ENCODE data around the gene TTC28. TPM values are rescaled to one million over a fixed set of nuclear protein-coding genes. Genes with fewer than 3 reads are reported as not detected.

The TTC28 gene
- total and polyA plus RNA-seq, 2 donors (not counting 1 experiment from before 2014, with no cell fraction given): 8.2 to 31.4 TPM

DNA sequence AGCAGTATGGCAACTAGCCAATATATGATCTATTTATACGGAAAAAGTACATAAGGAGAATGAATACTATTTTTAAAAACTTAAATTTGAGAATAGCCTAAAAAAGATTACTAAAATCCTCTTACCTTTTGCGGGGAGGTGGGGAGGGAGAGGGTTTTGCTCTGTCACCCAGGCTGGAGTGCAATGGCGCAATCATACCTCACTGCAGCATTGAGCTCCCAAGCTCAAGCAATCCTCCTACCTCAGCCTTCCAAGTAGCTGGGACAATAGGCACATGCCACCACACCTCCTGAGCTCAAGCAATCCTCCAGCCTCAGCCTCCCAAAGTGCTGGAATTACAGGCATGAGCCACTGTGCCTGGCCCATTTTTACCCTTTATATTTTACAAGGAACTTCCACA, 82.0 kb downstream of the TTC28 start:
- TF ChIP-seq EZH2 (IDR thresholded peaks at IDR 0.05; ENCODE audit: low read length, missing control alignments): no peak
- TF ChIP-seq, protein P1, sequence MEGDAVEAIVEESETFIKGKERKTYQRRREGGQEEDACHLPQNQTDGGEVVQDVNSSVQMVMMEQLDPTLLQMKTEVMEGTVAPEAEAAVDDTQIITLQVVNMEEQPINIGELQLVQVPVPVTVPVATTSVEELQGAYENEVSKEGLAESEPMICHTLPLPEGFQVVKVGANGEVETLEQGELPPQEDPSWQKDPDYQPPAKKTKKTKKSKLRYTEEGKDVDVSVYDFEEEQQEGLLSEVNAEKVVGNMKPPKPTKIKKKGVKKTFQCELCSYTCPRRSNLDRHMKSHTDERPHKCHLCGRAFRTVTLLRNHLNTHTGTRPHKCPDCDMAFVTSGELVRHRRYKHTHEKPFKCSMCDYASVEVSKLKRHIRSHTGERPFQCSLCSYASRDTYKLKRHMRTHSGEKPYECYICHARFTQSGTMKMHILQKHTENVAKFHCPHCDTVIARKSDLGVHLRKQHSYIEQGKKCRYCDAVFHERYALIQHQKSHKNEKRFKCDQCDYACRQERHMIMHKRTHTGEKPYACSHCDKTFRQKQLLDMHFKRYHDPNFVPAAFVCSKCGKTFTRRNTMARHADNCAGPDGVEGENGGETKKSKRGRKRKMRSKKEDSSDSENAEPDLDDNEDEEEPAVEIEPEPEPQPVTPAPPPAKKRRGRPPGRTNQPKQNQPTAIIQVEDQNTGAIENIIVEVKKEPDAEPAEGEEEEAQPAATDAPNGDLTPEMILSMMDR (conservative IDR thresholded peaks at IDR 0.05 in 1 of 2, IDR thresholded peaks at IDR 0.05 in 1 of 2; ENCODE audit: low read depth in 1 of 2, low read length in 2 of 2): no peak
- Histone ChIP-seq H3K4me3 (replicated peaks in 1 of 4; ENCODE audit: control extremely low read depth in 1 of 4, insufficient read depth in 1 of 4, low read depth in 3 of 4, low read length in 4 of 4) (no peak overlapping the region), H3K9me3 (ENCODE audit: control insufficient read depth, insufficient read depth, low read depth, low read length) (no peaks in the 10 kb centered on the region), H3K79me2 (ENCODE audit: control insufficient read depth, insufficient read depth, low read length) (no peaks in the 10 kb centered on the region), H3K36me3 (ENCODE audit: control insufficient read depth, insufficient read depth, low read length) (no peaks in the 10 kb centered on the region), H3K27ac (ENCODE audit: insufficient read depth, low read length) (no peak overlapping the region), H3K4me1 (ENCODE audit: control insufficient read depth, extremely low read depth, insufficient read depth, low read length) (no peaks in the 10 kb centered on the region), H3K9ac (ENCODE audit: insufficient read depth, low read length) (no peak overlapping the region), H4K20me1 (ENCODE audit: control insufficient read depth, extremely low read depth, insufficient read depth, low read length) (no peaks in the 10 kb centered on the region), H2AFZ (ENCODE audit: low read length) (no peak overlapping the region), H3K27me3 (ENCODE audit: control insufficient read depth, insufficient read depth, low read length) (no peaks in the 10 kb centered on the region), H3K4me2 (ENCODE audit: extremely low read depth, insufficient read depth, low read length) (no peak overlapping the region)
- DNase-seq (ENCODE audit: low read depth in 2 of 2): no peak

DNA sequence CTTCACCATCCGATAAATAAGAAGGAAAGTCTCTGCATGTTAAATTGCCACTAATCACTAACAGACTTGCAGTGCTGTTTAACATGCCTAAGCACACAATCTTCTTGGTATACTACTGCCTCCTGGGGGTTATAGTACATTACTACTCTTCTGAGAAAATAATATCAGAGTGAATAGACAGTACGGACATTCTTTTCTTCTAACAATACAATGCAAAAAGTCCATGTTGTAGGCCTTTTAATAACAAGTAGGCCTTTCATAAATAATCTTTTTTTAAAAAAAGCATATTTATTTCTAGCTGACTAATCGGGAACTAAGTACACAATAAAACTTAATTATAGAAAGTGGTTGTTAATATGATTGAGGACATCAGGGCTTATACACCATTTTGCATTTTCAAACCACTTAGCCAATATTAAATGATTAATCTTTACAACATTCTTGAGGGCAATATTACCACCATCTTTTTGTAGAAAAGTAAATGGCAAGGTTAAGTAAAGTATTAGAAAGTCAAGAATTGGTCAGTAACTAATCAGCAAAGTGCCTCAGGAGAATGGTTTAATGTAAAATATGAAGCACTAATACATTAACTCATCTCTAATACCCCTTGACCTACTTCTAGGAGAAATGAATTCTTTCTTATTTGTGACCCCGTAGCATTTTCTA, 84.7 kb downstream of the TTC28 start:
- H3K9ac ChIP-seq (ENCODE audit: insufficient read depth, low read length): no peak overlapping the region
- no peaks in the 10 kb centered on the region for H3K9me3 ChIP-seq (ENCODE audit: control insufficient read depth, insufficient read depth, low read depth, low read length)
- H3K36me3 ChIP-seq (ENCODE audit: control insufficient read depth, insufficient read depth, low read length): no peaks in the 10 kb centered on the region
- H3K27me3 ChIP-seq (ENCODE audit: control insufficient read depth, insufficient read depth, low read length): no peaks in the 10 kb centered on the region
- DNase-seq (ENCODE audit: low read depth in 2 of 2): peak; percentile 62 to 86
- H3K4me1 ChIP-seq (ENCODE audit: control insufficient read depth, extremely low read depth, insufficient read depth, low read length): no peaks in the 10 kb centered on the region
- peak overlapping the region; percentile 51 for H3K4me2 ChIP-seq (ENCODE audit: extremely low read depth, insufficient read depth, low read length)
- TF ChIP-seq, protein P1 (conservative IDR thresholded peaks at IDR 0.05 in 1 of 2, IDR thresholded peaks at IDR 0.05 in 1 of 2; ENCODE audit: low read depth in 1 of 2, low read length in 2 of 2): peak; percentile 60 to 63
- no peak for TF ChIP-seq EZH2 (IDR thresholded peaks at IDR 0.05; ENCODE audit: low read length, missing control alignments)
- no peak overlapping the region for H2AFZ ChIP-seq (ENCODE audit: low read length)
- no peak overlapping the region for H3K27ac ChIP-seq (ENCODE audit: insufficient read depth, low read length)
- H3K4me3 ChIP-seq (replicated peaks in 1 of 4; ENCODE audit: control extremely low read depth in 1 of 4, insufficient read depth in 1 of 4, low read depth in 3 of 4, low read length in 4 of 4): no peak overlapping the region
- H3K79me2 ChIP-seq (ENCODE audit: control insufficient read depth, insufficient read depth, low read length): no peaks in the 10 kb centered on the region
- no peaks in the 10 kb centered on the region for H4K20me1 ChIP-seq (ENCODE audit: control insufficient read depth, extremely low read depth, insufficient read depth, low read length)

DNA sequence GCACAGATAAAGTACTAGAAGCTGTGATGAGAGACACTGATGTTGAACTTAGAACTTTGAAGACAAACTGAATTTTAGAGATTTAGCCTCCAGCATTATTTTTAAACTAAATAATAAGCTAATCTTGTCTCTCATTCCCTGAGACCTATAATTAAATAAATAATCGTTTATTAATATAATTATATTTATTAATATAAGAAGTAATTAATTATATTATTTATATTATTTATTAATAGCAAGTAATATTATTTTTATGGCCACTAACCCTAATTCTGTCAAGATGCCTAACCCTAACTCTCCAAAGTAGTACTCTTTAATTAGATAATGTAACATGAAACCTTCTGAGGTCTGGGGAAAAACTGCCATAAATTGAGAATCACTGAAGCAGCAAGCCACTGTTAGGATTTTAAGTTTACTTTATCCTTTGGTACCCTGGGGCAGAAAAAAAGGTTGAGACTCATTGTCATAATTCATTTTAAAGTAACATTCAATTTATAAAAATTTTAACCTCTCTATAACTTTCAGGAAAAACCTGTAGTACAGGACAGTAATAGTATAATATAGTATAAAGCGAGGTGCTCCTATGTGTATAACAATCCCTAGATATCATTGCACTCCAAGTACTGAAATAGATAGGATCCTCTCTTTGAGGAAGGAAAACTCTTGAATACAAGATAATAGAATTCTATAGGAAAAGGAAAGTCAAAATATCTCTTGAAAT, 85.4 kb downstream of the TTC28 start:
- Histone ChIP-seq H4K20me1 (ENCODE audit: control insufficient read depth, extremely low read depth, insufficient read depth, low read length) (no peaks in the 10 kb centered on the region), H3K4me3 (replicated peaks in 1 of 4; ENCODE audit: control extremely low read depth in 1 of 4, insufficient read depth in 1 of 4, low read depth in 3 of 4, low read length in 4 of 4) (no peak overlapping the region), H2AFZ (ENCODE audit: low read length) (no peak overlapping the region), H3K9me3 (ENCODE audit: control insufficient read depth, insufficient read depth, low read depth, low read length) (no peaks in the 10 kb centered on the region), H3K4me1 (ENCODE audit: control insufficient read depth, extremely low read depth, insufficient read depth, low read length) (no peaks in the 10 kb centered on the region), H3K4me2 (ENCODE audit: extremely low read depth, insufficient read depth, low read length) (peak overlapping the region; percentile 51), H3K9ac (ENCODE audit: insufficient read depth, low read length) (no peak overlapping the region), H3K27ac (ENCODE audit: insufficient read depth, low read length) (no peak overlapping the region), H3K79me2 (ENCODE audit: control insufficient read depth, insufficient read depth, low read length) (no peaks in the 10 kb centered on the region), H3K36me3 (ENCODE audit: control insufficient read depth, insufficient read depth, low read length) (no peaks in the 10 kb centered on the region), H3K27me3 (ENCODE audit: control insufficient read depth, insufficient read depth, low read length) (no peaks in the 10 kb centered on the region)
- no peak for TF ChIP-seq EZH2 (IDR thresholded peaks at IDR 0.05; ENCODE audit: low read length, missing control alignments)
- TF ChIP-seq, protein P1 (conservative IDR thresholded peaks at IDR 0.05 in 1 of 2, IDR thresholded peaks at IDR 0.05 in 1 of 2; ENCODE audit: low read depth in 1 of 2, low read length in 2 of 2): no peak
- DNase-seq (ENCODE audit: low read depth in 2 of 2): no peak
